Hindlimb muscle (tissue), 1 donor: Measurements from ENCODE around the gene FAM234A. TPM values are rescaled to one million over a fixed set of nuclear protein-coding genes. Genes with fewer than 3 reads are reported as not detected.
"Not testable (repeated sequence)": the region's sequence is repeated elsewhere in the genome, so short reads cannot be mapped to it uniquely, and the experiment has no call there.

Experiments used
- DNase-seq: peaks from one replicate; pipeline ENCODE4 v3.0.0-alpha.2; 2013
- polyA plus RNA-seq: library from polyadenylated mRNA; unstranded; fragments of 120-200 nt; gene quantifications from one replicate; pipeline ENCODE4 v1.2.1, GENCODE V29; 2013; ENCODE audit not compliant: insufficient read length

Gene FAM234A
- polyA plus RNA-seq, 1 donor = 44.0 TPM

GRCh38 chr16:266258-267164, 31.9 kb downstream of the FAM234A start:
- no peak for DNase-seq

GRCh38 chr16:267562-267961, 32.9 kb downstream of the FAM234A start:
- DNase-seq = not testable (repeated sequence)

- DNase-seq = no peak
Measured at GRCh38 chr16:268141-269053, 33.8 kb downstream of the FAM234A start.

- DNase-seq = no peak
Measured at GRCh38 chr16:269061-269796, 34.6 kb downstream of the FAM234A start.

- DNase-seq = no peak
Measured at GRCh38 chr16:270381-271255, 36.0 kb downstream of the FAM234A start.

GRCh38 chr16:272633-273546, 38.3 kb downstream of the FAM234A start:
- no peak for DNase-seq

GRCh38 chr16:273547-274421, 39.2 kb downstream of the FAM234A start:
- no peak for DNase-seq

GRCh38 chr16:275041-275641, 40.5 kb downstream of the FAM234A start:
- no peak for DNase-seq

- no peak for DNase-seq
Measured at GRCh38 chr16:275786-276232, 41.2 kb downstream of the FAM234A start, which contains the start of gene RGS11. Gene RGS11 (minus strand): TSS chr16:275944. CDS start chr16:275911, 33 bp downstream.

GRCh38 chr16:276426-277077, 41.9 kb downstream of the FAM234A start:
- no peak for DNase-seq

GRCh38 chr16:278863-279366, 44.3 kb downstream of the FAM234A start:
- DNase-seq = no peak

- no peak for DNase-seq
Measured at GRCh38 chr16:279531-279930, 44.9 kb downstream of the FAM234A start.

GRCh38 chr16:280005-280460, 45.4 kb downstream of the FAM234A start:
- no peak for DNase-seq

- no peak for DNase-seq
Measured at GRCh38 chr16:280552-280951, 45.9 kb downstream of the FAM234A start, which contains the start of gene ARHGDIG. Gene ARHGDIG (plus strand): TSS chr16:280591. CDS start chr16:280681, 90 bp downstream.

GRCh38 chr16:280991-281659, 46.5 kb downstream of the FAM234A start:
- no peak for DNase-seq

- DNase-seq = no peak
Measured at GRCh38 chr16:281660-282255, 47.1 kb downstream of the FAM234A start.

GRCh38 chr16:282491-282890, 47.9 kb downstream of the FAM234A start:
- DNase-seq = no peak
